ENCODE data around the gene DYNC1LI1. TPM values are rescaled to one million over a fixed set of nuclear protein-coding genes. Genes with fewer than 3 reads are reported as not detected.

The DYNC1LI1 gene
- total RNA-seq, 3 donors from 2014 or later, result 16.7 to 26.5 (median 19.9) TPM

- peak; percentile 41 for ATAC-seq
- intact Hi-C loops (cut with DNase I, micrococcal nuclease), result no loop called here
Observed at GRCh38 chr3:32571192-32571485, 481 bp upstream of the DYNC1LI1 start.

GRCh38 chr3:32569540-32570420, 878 bp downstream of the DYNC1LI1 start:
- no peak for TF ChIP-seq CTCF (IDR thresholded peaks at IDR 0.05)

More at GRCh38 chr3:32571192-32571485, 481 bp upstream of the DYNC1LI1 start:
- Histone ChIP-seq H3K4me3 (peak overlapping the region; percentile 68), H3K9me3 (no peaks in the 10 kb centered on the region), H3K4me1 (ENCODE audit: low read depth) (peaks cover 12% of the 10 kb centered on the region), H3K36me3 (ENCODE audit: low read depth) (no peaks in the 10 kb centered on the region)
- no peak for DNase-seq
- no peak for TF ChIP-seq CTCF (IDR thresholded peaks at IDR 0.05)

GRCh38 chr3:32568953-32569352, 1.7 kb downstream of the DYNC1LI1 start:
- intact Hi-C loops (cut with DNase I, micrococcal nuclease), result no loop called here
- Histone ChIP-seq H3K9me3 (no peaks in the 10 kb centered on the region), H3K36me3 (ENCODE audit: low read depth) (no peaks in the 10 kb centered on the region), H3K4me1 (ENCODE audit: low read depth) (peaks cover 12% of the 10 kb centered on the region), H3K4me3 (no peak overlapping the region)
- TF ChIP-seq CTCF (IDR thresholded peaks at IDR 0.05), result no peak
- no peak for ATAC-seq
- DNase-seq, result no peak

More at GRCh38 chr3:32569540-32570420, 878 bp downstream of the DYNC1LI1 start:
- no peaks in the 10 kb centered on the region for H3K9me3 ChIP-seq
- no peaks in the 10 kb centered on the region for H3K36me3 ChIP-seq (ENCODE audit: low read depth)
- H3K4me1 ChIP-seq (ENCODE audit: low read depth), result peaks cover 12% of the 10 kb centered on the region
- intact Hi-C loops (cut with DNase I, micrococcal nuclease), result no loop called here
- H3K4me3 ChIP-seq, result peak overlapping the region; percentile 68
- DNase-seq, result peak; percentile 60 to 80 (median 80)
- ATAC-seq, result peak; percentile 73

GRCh38 chr3:32564195-32564594, 6.5 kb downstream of the DYNC1LI1 start:
- TF ChIP-seq CTCF (IDR thresholded peaks at IDR 0.05), result no peak
- no peaks in the 10 kb centered on the region for H3K36me3 ChIP-seq (ENCODE audit: low read depth)
- no peak for DNase-seq
- H3K9me3 ChIP-seq, result no peaks in the 10 kb centered on the region
- intact Hi-C loops (cut with DNase I, micrococcal nuclease), result no loop called here
- H3K4me3 ChIP-seq, result no peak overlapping the region
- ATAC-seq, result no peak
- peaks cover 7% of the 10 kb centered on the region for H3K4me1 ChIP-seq (ENCODE audit: low read depth)

GRCh38 chr3:32562640-32563039, 8.0 kb downstream of the DYNC1LI1 start:
- TF ChIP-seq CTCF (IDR thresholded peaks at IDR 0.05), result no peak
- DNase-seq, result no peak
- no peak for ATAC-seq
- no peaks in the 10 kb centered on the region for H3K4me1 ChIP-seq (ENCODE audit: low read depth)
- H3K9me3 ChIP-seq, result no peaks in the 10 kb centered on the region
- intact Hi-C loops (cut with DNase I, micrococcal nuclease), result no loop called here
- no peaks in the 10 kb centered on the region for H3K36me3 ChIP-seq (ENCODE audit: low read depth)
- no peak overlapping the region for H3K4me3 ChIP-seq
